GM23338 (cell line): ENCODE measurements around the gene TRNAU1AP. TPM values are rescaled to one million over a fixed set of nuclear protein-coding genes. Genes with fewer than 3 reads are reported as not detected.

Experiments used
- ATAC-seq: fragments of 200-7000 bp; cut with Tn5 transposase; 3 replicates; pipeline ENCODE4 v1.9.1; 2020
- DNase-seq: peaks from one replicate; pipeline ENCODE4 v3.0.0-alpha.2; 2015; ENCODE audit warnings: low spot score
- H2AFZ ChIP-seq: fragments of 200-600 bp; sonication (generic); 2 replicates; pipeline ENCODE4 v1.8.0; 2016; ENCODE audit warnings: antibody characterized with exemption, mild to moderate bottlenecking, moderate library complexity
- H3F3A ChIP-seq: fragments of 200-600 bp; sonication (generic); replicated peaks from 2 replicates; pipeline ENCODE4 v1.8.0; 2017; ENCODE audit warnings: antibody characterized with exemption, mixed run types, low read depth
- H3K27ac ChIP-seq: fragments of 200-600 bp; sonication (generic); 2 replicates; pipeline ENCODE4 v1.6.1; 2016; ENCODE audit warnings: low read depth
- H3K27me3 ChIP-seq: fragments of 200-600 bp; sonication (generic); 2 replicates; pipeline ENCODE4 v1.8.0; 2016; ENCODE audit warnings: mild to moderate bottlenecking, mixed run types, moderate library complexity; ENCODE audit not compliant: insufficient read depth
- H3K36me3 ChIP-seq: fragments of 200-600 bp; sonication (generic); 2 replicates; pipeline ENCODE4 v1.8.0; 2016; ENCODE audit warnings: mild to moderate bottlenecking; ENCODE audit not compliant: insufficient read depth
- H3K4me1 ChIP-seq: fragments of 200-600 bp; sonication (generic); 2 replicates; pipeline ENCODE4 v1.8.0; 2016; ENCODE audit warnings: mild to moderate bottlenecking, moderate library complexity; ENCODE audit not compliant: insufficient read depth
- H3K4me2 ChIP-seq: fragments of 200-600 bp; sonication (generic); 2 replicates; pipeline ENCODE4 v1.7.1; 2017; ENCODE audit warnings: mixed run types
- H3K4me3 ChIP-seq: fragments of 200-600 bp; sonication (generic); 2 replicates; pipeline ENCODE4 v1.6.1; 2016; ENCODE audit warnings: mixed run types
- H3K79me2 ChIP-seq: fragments of 200-600 bp; sonication (generic); replicated peaks from 2 replicates; pipeline ENCODE4 v1.8.0; 2017; ENCODE audit warnings: mild to moderate bottlenecking; ENCODE audit not compliant: insufficient read depth
- H3K9me2 ChIP-seq: fragments of 200-600 bp; sonication (generic); 2 replicates; pipeline ENCODE4 v1.8.0; 2017; ENCODE audit not compliant: insufficient read depth
- H4K20me1 ChIP-seq: fragments of 200-600 bp; sonication (generic); replicated peaks from 2 replicates; pipeline ENCODE4 v1.8.0; 2017; ENCODE audit warnings: mild to moderate bottlenecking; ENCODE audit not compliant: insufficient read depth
- H3K27ac Mint-ChIP-seq: 2 replicates; pipeline ENCODE4 v1.8.0; 2020; ENCODE audit warnings: inconsistent platforms, mild to moderate bottlenecking, moderate library complexity, mixed read lengths
- H3K27me3 Mint-ChIP-seq: 3 replicates; pipeline ENCODE4 v1.8.0; 2022; ENCODE audit warnings: low read depth, mild to moderate bottlenecking, moderate library complexity, mixed read lengths, inconsistent platforms; ENCODE audit not compliant: insufficient read depth, poor library complexity
- H3K36me3 Mint-ChIP-seq: 3 replicates; pipeline ENCODE4 v1.8.0; 2021; ENCODE audit warnings: low read depth, mild to moderate bottlenecking, inconsistent platforms, moderate library complexity, mixed read lengths
- H3K4me1 Mint-ChIP-seq: 3 replicates; pipeline ENCODE4 v1.8.0; 2020; ENCODE audit warnings: mild to moderate bottlenecking, inconsistent platforms, mixed read lengths
- H3K4me3 Mint-ChIP-seq: 3 replicates; pipeline ENCODE4 v1.8.0; 2021; ENCODE audit warnings: moderate library complexity, mild to moderate bottlenecking, inconsistent platforms, mixed read lengths
- H3K9me3 Mint-ChIP-seq: 3 replicates; pipeline ENCODE4 v1.8.0; 2020; ENCODE audit warnings: moderate library complexity, mild to moderate bottlenecking, inconsistent platforms, mixed read lengths
- CREB1 ChIP-seq: fragments of 250-450 bp; sonication (Bioruptor Pico); IDR thresholded peaks from 2 replicates; pipeline ENCODE4 v1.5.0; 2020; ENCODE audit warnings: low read depth, mild to moderate bottlenecking, moderate library complexity
- CTCF ChIP-seq, 2 experiments: fragments of 200-600 bp in 1 of 2; sonication (generic) in 1 of 2; conservative IDR thresholded peaks; 2 replicates each; pipeline versions ENCODE4 v1.5.1 to v1.6.1; 2016 to 2017; ENCODE audit warnings: antibody characterized with exemption in 2 of 2, low read depth in 2 of 2, mild to moderate bottlenecking in 2 of 2, moderate library complexity in 1 of 2
- ETS1 ChIP-seq: IDR thresholded peaks from 2 replicates; pipeline ENCODE4 v1.6.1; 2016; ENCODE audit warnings: antibody characterized with exemption
- EZH2phosphoT487 ChIP-seq: fragments of 200-600 bp; sonication (generic); IDR thresholded peaks from one replicate; pipeline ENCODE4 v1.8.1; 2018; ENCODE audit warnings: antibody characterized with exemption; ENCODE audit not compliant: unreplicated experiment
- NANOG ChIP-seq: IDR thresholded peaks from 2 replicates; pipeline ENCODE4 v1.6.1; 2016; ENCODE audit warnings: antibody characterized with exemption, borderline replicate concordance
- POLR2AphosphoS5 ChIP-seq: IDR thresholded peaks from 2 replicates; pipeline ENCODE4 v1.6.1; 2016; ENCODE audit warnings: antibody characterized with exemption, low read depth
- REST ChIP-seq: IDR thresholded peaks from one replicate; pipeline ENCODE4 v1.6.1; 2018; ENCODE audit warnings: antibody characterized with exemption; ENCODE audit not compliant: unreplicated experiment
- ZNF114 ChIP-seq: fragments of 250-450 bp; sonication (Bioruptor Pico); IDR thresholded peaks from 2 replicates; pipeline ENCODE4 v1.5.0; 2020; ENCODE audit warnings: mild to moderate bottlenecking, moderate library complexity
- ZNF331 ChIP-seq: fragments of 250-450 bp; sonication (Bioruptor Pico); IDR thresholded peaks from 2 replicates; pipeline ENCODE4 v1.5.0; 2020; ENCODE audit warnings: low read depth, mild to moderate bottlenecking, moderate library complexity
- polyA plus RNA-seq: library from polyadenylated mRNA; unstranded; fragments of >200 nt; fragmentation: Nextera tagmentation; extraction: Ambion mirVana; gene quantifications from 2 replicates; pipeline ENCODE4 v1.2.1, GENCODE V29; 2016
- total RNA-seq: library from RNA; depleted of rRNA; stranded (reverse); fragments of >200 nt; shearing (Covaris generic); gene quantifications from 2 replicates; pipeline ENCODE4 v1.2.3, GENCODE V29; 2014
- TF ChIP-seq, protein P1 (sequence below): fragments of 250-450 bp; sonication (Bioruptor Pico); IDR thresholded peaks from 2 replicates; pipeline ENCODE4 v1.5.0; 2020; ENCODE audit warnings: mild to moderate bottlenecking, moderate library complexity

Gene TRNAU1AP
- total and polyA plus RNA-seq, 2 experiments from 2014 or later, result 20.3 to 42.1 TPM

- TF ChIP-seq REST (peak; percentile 21), CREB1 (CRISPR knock-in tag) (peak; percentile 84), ZNF331 (CRISPR knock-in tag) (no peak), CTCF (conservative IDR thresholded peaks at IDR 0.05; ENCODE audit: low read depth in 2 of 2) (no peak), EZH2phosphoT487 (no peak), ETS1 (peak; percentile 81), ZNF114 (CRISPR knock-in tag) (no peak)
Observed at GRCh38 chr1:28581531-28582247, 28.8 kb downstream of the TRNAU1AP start (continued).

DNA sequence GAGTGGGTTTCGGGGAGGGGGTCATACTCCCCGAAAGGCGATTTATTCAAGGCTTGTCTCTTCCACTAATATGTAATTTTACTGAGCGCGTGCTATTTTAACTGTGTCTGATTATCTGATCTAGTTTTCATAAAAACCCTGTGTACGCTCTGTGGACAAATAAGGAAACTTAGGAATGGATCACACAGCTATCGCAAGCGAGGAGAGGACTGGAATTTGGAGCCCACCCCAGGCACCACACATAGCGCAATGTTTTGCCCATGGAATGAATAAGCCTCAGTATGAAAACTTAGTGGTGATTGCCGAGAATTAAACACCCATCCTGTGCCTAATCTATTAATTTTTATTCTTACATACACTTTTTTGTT lies 29.3 kb downstream of the TRNAU1AP start:
- Histone ChIP-seq H3K4me2 (peak overlapping the region; percentile 100), H4K20me1 (peaks cover 30% of the 10 kb centered on the region), H3K4me1 (peaks cover 19% of the 10 kb centered on the region), H3K36me3 (peaks cover 39% of the 10 kb centered on the region), H3K27ac (peak overlapping the region; percentile 76), H3K4me3 (peak overlapping the region; percentile 100), H3F3A (peaks cover 43% of the 10 kb centered on the region), H2AFZ (peak overlapping the region; percentile 96), H3K9me2 (no peaks in the 10 kb centered on the region), H3K79me2 (peaks cover 35% of the 10 kb centered on the region), H3K27me3 (peaks cover 4% of the 10 kb centered on the region; the same call in 1 of the 2 replicates)
- H3K4me3 Mint-ChIP-seq, result peak overlapping the region; percentile 98
- H3K27ac Mint-ChIP-seq, result peak overlapping the region; percentile 47; the same call in 1 of the 2 replicates
- ATAC-seq (peak; percentile 3), DNase-seq (no peak)
- peaks cover 44% of the 10 kb centered on the region for H3K36me3 Mint-ChIP-seq
- H3K9me3 Mint-ChIP-seq, result no peaks in the 10 kb centered on the region
- H3K27me3 Mint-ChIP-seq, result peaks cover 24% of the 10 kb centered on the region
- H3K4me1 Mint-ChIP-seq, result peaks cover 21% of the 10 kb centered on the region
- TF ChIP-seq POLR2AphosphoS5, result no peak
- TF ChIP-seq ZNF331 (CRISPR knock-in tag), result no peak
- no peak for TF ChIP-seq CREB1 (CRISPR knock-in tag)
- TF ChIP-seq, protein P1, sequence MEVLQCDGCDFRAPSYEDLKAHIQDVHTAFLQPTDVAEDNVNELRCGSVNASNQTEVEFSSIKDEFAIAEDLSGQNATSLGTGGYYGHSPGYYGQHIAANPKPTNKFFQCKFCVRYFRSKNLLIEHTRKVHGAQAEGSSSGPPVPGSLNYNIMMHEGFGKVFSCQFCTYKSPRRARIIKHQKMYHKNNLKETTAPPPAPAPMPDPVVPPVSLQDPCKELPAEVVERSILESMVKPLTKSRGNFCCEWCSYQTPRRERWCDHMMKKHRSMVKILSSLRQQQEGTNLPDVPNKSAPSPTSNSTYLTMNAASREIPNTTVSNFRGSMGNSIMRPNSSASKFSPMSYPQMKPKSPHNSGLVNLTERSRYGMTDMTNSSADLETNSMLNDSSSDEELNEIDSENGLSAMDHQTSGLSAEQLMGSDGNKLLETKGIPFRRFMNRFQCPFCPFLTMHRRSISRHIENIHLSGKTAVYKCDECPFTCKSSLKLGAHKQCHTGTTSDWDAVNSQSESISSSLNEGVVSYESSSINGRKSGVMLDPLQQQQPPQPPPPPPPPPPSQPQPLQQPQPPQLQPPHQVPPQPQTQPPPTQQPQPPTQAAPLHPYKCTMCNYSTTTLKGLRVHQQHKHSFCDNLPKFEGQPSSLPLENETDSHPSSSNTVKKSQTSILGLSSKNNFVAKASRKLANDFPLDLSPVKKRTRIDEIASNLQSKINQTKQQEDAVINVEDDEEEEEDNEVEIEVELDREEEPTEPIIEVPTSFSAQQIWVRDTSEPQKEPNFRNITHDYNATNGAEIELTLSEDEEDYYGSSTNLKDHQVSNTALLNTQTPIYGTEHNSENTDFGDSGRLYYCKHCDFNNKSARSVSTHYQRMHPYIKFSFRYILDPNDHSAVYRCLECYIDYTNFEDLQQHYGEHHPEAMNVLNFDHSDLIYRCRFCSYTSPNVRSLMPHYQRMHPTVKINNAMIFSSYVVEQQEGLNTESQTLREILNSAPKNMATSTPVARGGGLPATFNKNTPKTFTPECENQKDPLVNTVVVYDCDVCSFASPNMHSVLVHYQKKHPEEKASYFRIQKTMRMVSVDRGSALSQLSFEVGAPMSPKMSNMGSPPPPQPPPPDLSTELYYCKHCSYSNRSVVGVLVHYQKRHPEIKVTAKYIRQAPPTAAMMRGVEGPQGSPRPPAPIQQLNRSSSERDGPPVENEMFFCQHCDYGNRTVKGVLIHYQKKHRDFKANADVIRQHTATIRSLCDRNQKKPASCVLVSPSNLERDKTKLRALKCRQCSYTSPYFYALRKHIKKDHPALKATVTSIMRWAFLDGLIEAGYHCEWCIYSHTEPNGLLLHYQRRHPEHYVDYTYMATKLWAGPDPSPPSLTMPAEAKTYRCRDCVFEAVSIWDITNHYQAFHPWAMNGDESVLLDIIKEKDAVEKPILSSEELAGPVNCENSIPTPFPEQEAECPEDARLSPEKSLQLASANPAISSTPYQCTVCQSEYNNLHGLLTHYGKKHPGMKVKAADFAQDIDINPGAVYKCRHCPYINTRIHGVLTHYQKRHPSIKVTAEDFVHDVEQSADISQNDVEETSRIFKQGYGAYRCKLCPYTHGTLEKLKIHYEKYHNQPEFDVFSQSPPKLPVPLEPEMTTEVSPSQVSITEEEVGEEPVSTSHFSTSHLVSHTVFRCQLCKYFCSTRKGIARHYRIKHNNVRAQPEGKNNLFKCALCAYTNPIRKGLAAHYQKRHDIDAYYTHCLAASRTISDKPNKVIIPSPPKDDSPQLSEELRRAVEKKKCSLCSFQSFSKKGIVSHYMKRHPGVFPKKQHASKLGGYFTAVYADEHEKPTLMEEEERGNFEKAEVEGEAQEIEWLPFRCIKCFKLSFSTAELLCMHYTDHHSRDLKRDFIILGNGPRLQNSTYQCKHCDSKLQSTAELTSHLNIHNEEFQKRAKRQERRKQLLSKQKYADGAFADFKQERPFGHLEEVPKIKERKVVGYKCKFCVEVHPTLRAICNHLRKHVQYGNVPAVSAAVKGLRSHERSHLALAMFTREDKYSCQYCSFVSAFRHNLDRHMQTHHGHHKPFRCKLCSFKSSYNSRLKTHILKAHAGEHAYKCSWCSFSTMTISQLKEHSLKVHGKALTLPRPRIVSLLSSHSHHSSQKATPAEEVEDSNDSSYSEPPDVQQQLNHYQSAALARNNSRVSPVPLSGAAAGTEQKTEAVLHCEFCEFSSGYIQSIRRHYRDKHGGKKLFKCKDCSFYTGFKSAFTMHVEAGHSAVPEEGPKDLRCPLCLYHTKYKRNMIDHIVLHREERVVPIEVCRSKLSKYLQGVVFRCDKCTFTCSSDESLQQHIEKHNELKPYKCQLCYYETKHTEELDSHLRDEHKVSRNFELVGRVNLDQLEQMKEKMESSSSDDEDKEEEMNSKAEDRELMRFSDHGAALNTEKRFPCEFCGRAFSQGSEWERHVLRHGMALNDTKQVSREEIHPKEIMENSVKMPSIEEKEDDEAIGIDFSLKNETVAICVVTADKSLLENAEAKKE (CRISPR knock-in tag), result no peak
- TF ChIP-seq ZNF114 (CRISPR knock-in tag), result no peak
- TF ChIP-seq NANOG, result no peak
